Measurements from ENCODE around the gene VWCE. TPM values are rescaled to one million over a fixed set of nuclear protein-coding genes. Genes with fewer than 3 reads are reported as not detected.

The VWCE gene
- total and polyA plus RNA-seq, 9 of the 15 experiments (the other 6 are each of a cell fraction or from before 2014, with no cell fraction given), result 0.06 to 1.6 (median 0.63) TPM; not detected in 1

DNA sequence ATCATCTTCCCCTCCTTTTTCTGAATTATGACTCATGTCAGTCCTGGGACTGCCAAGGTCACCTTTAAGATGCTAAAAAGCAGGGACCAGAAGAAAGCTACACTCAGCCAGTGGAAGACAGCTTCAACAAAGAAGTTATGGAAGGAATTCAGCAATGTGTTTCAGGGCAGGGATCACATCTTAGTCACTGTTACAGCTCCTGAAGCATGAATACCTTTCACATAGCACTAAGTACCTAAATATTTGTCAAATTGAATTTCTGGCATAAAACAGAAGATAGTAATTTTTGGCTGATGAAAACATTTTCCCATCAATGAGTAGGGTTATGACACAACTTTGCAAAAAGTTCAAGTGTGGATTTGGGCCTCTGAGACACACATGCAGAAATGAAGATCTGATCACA lies 32.6 kb upstream of the VWCE start:
- Histone ChIP-seq H3K36me3 (ENCODE audit: control insufficient read depth, insufficient read depth, low read length) (peaks cover 84% of the 10 kb centered on the region), H3K4me1 (replicated peaks in 1 of 2; ENCODE audit: control insufficient read depth in 2 of 2, insufficient read depth in 2 of 2, low read length in 2 of 2) (peaks cover 6 to 9% of the 10 kb centered on the region in 2 experiments; a peak in 4 of 5 replicates), H3K27me3 (ENCODE audit: control insufficient read depth in 2 of 2, insufficient read depth in 2 of 2, low read length in 2 of 2) (no peaks in the 10 kb centered on the region), H3K27ac (ENCODE audit: extremely low read depth, low read depth, low read length) (no peak overlapping the region), H4K20me1 (replicated peaks; ENCODE audit: control insufficient read depth, insufficient read depth, low read length) (peaks cover 7% of the 10 kb centered on the region), H3K9me1 (ENCODE audit: control insufficient read depth, insufficient read depth, low read length) (no peaks in the 10 kb centered on the region), H3K4me2 (ENCODE audit: insufficient read depth, low read length) (no peak overlapping the region), H3K9me3 (replicated peaks; ENCODE audit: control insufficient read depth, insufficient read depth, low read depth, low read length) (no peaks in the 10 kb centered on the region), H2AFZ (ENCODE audit: low read depth, low read length) (no peak overlapping the region), H3K4me3 (no peak overlapping the region), H3K79me2 (ENCODE audit: control insufficient read depth, insufficient read depth, low read length) (peaks cover 71% of the 10 kb centered on the region), H3K9ac (ENCODE audit: insufficient read depth in 1 of 2, low read depth in 2 of 2, low read length in 2 of 2) (no peak overlapping the region)
- intact Hi-C loops (cut with micrococcal nuclease), result no loop called here
- in situ Hi-C loops (cut with MboI), result no loop called here
- no peak for ATAC-seq
- ChIA-PET CTCF (ENCODE audit: low intra/inter-chr PET ratio) (no interaction called here), POLR2A (interaction anchor here (0.7 to 2.4 kb wide), 9 partner anchors 9 to 102 kb away, joined by 3 to 11 read pairs (median 4); partner anchors contain the start of genes CPSF7, SDHAF2 and TMEM138)
- no TSS peak for BruUV-seq (replicated peaks)
- no peak for FAIRE-seq
- DNase-seq (ENCODE audit: extremely low read depth in 1 of 4, low spot score in 3 of 4), result no peak
- TF ChIP-seq MAZ (CRISPR knock-in tag; conservative IDR thresholded peaks at IDR 0.05 in 1 of 2, IDR thresholded peaks at IDR 0.05 in 1 of 2), result no peak
- TF ChIP-seq, protein P1, sequence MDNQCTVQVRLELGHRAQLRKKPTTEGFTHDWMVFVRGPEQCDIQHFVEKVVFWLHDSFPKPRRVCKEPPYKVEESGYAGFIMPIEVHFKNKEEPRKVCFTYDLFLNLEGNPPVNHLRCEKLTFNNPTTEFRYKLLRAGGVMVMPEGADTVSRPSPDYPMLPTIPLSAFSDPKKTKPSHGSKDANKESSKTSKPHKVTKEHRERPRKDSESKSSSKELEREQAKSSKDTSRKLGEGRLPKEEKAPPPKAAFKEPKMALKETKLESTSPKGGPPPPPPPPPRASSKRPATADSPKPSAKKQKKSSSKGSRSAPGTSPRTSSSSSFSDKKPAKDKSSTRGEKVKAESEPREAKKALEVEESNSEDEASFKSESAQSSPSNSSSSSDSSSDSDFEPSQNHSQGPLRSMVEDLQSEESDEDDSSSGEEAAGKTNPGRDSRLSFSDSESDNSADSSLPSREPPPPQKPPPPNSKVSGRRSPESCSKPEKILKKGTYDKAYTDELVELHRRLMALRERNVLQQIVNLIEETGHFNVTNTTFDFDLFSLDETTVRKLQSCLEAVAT (IDR thresholded peaks at IDR 0.05), result no peak
- TF ChIP-seq JUND (IDR thresholded peaks at IDR 0.05; ENCODE audit: borderline replicate concordance, low read depth, low read length), result peak; percentile 9; the same call in 1 of the 2 replicates
- TF ChIP-seq JUND (tag; IDR thresholded peaks at IDR 0.05; ENCODE audit: borderline replicate concordance, low read depth, low read length), result no peak
- no peak for TF ChIP-seq SMARCA4 (IDR thresholded peaks at IDR 0.05)
- TF ChIP-seq NR3C1 (CRISPR knock-in tag; IDR thresholded peaks at IDR 0.05), result no peak
- TF ChIP-seq, protein P2, sequence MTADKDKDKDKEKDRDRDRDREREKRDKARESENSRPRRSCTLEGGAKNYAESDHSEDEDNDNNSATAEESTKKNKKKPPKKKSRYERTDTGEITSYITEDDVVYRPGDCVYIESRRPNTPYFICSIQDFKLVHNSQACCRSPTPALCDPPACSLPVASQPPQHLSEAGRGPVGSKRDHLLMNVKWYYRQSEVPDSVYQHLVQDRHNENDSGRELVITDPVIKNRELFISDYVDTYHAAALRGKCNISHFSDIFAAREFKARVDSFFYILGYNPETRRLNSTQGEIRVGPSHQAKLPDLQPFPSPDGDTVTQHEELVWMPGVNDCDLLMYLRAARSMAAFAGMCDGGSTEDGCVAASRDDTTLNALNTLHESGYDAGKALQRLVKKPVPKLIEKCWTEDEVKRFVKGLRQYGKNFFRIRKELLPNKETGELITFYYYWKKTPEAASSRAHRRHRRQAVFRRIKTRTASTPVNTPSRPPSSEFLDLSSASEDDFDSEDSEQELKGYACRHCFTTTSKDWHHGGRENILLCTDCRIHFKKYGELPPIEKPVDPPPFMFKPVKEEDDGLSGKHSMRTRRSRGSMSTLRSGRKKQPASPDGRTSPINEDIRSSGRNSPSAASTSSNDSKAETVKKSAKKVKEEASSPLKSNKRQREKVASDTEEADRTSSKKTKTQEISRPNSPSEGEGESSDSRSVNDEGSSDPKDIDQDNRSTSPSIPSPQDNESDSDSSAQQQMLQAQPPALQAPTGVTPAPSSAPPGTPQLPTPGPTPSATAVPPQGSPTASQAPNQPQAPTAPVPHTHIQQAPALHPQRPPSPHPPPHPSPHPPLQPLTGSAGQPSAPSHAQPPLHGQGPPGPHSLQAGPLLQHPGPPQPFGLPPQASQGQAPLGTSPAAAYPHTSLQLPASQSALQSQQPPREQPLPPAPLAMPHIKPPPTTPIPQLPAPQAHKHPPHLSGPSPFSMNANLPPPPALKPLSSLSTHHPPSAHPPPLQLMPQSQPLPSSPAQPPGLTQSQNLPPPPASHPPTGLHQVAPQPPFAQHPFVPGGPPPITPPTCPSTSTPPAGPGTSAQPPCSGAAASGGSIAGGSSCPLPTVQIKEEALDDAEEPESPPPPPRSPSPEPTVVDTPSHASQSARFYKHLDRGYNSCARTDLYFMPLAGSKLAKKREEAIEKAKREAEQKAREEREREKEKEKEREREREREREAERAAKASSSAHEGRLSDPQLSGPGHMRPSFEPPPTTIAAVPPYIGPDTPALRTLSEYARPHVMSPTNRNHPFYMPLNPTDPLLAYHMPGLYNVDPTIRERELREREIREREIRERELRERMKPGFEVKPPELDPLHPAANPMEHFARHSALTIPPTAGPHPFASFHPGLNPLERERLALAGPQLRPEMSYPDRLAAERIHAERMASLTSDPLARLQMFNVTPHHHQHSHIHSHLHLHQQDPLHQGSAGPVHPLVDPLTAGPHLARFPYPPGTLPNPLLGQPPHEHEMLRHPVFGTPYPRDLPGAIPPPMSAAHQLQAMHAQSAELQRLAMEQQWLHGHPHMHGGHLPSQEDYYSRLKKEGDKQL (CRISPR knock-in tag; IDR thresholded peaks at IDR 0.05; ENCODE audit: borderline replicate concordance), result no peak
- TF ChIP-seq ESRRA (IDR thresholded peaks at IDR 0.05; ENCODE audit: borderline replicate concordance, low read depth), result peak; percentile 53
- TF ChIP-seq ZNF133 (CRISPR knock-in tag; IDR thresholded peaks at IDR 0.05), result no peak
- no peak for TF ChIP-seq NFATC3 (IDR thresholded peaks at IDR 0.05)
- TF ChIP-seq FOSL1 (tag; conservative IDR thresholded peaks at IDR 0.05), result 0 out of 2 replicates have a peak, but pooled peaks have one; percentile 23
- TF ChIP-seq, protein P3, sequence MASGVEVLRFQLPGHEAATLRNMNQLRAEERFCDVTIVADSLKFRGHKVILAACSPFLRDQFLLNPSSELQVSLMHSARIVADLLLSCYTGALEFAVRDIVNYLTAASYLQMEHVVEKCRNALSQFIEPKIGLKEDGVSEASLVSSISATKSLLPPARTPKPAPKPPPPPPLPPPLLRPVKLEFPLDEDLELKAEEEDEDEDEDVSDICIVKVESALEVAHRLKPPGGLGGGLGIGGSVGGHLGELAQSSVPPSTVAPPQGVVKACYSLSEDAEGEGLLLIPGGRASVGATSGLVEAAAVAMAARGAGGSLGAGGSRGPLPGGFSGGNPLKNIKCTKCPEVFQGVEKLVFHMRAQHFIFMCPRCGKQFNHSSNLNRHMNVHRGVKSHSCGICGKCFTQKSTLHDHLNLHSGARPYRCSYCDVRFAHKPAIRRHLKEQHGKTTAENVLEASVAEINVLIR (CRISPR knock-in tag; IDR thresholded peaks at IDR 0.05), result no peak
- TF ChIP-seq, protein P4, sequence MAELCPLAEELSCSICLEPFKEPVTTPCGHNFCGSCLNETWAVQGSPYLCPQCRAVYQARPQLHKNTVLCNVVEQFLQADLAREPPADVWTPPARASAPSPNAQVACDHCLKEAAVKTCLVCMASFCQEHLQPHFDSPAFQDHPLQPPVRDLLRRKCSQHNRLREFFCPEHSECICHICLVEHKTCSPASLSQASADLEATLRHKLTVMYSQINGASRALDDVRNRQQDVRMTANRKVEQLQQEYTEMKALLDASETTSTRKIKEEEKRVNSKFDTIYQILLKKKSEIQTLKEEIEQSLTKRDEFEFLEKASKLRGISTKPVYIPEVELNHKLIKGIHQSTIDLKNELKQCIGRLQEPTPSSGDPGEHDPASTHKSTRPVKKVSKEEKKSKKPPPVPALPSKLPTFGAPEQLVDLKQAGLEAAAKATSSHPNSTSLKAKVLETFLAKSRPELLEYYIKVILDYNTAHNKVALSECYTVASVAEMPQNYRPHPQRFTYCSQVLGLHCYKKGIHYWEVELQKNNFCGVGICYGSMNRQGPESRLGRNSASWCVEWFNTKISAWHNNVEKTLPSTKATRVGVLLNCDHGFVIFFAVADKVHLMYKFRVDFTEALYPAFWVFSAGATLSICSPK (IDR thresholded peaks at IDR 0.05; ENCODE audit: borderline replicate concordance), result no peak
- TF ChIP-seq SMARCA5 (IDR thresholded peaks at IDR 0.05), result no peak
